ENCODE results near the gene ABHD11. TPM values are rescaled to one million over a fixed set of nuclear protein-coding genes. Genes with fewer than 3 reads are reported as not detected.
"Not testable (repeated sequence)": the region's sequence is repeated elsewhere in the genome, so short reads cannot be mapped to it uniquely, and the experiment has no call there.

ABHD11 gene
- 1 to 10 TPM; 5.6 to 8.5 (median 6.6) TPM for total RNA-seq

DNA sequence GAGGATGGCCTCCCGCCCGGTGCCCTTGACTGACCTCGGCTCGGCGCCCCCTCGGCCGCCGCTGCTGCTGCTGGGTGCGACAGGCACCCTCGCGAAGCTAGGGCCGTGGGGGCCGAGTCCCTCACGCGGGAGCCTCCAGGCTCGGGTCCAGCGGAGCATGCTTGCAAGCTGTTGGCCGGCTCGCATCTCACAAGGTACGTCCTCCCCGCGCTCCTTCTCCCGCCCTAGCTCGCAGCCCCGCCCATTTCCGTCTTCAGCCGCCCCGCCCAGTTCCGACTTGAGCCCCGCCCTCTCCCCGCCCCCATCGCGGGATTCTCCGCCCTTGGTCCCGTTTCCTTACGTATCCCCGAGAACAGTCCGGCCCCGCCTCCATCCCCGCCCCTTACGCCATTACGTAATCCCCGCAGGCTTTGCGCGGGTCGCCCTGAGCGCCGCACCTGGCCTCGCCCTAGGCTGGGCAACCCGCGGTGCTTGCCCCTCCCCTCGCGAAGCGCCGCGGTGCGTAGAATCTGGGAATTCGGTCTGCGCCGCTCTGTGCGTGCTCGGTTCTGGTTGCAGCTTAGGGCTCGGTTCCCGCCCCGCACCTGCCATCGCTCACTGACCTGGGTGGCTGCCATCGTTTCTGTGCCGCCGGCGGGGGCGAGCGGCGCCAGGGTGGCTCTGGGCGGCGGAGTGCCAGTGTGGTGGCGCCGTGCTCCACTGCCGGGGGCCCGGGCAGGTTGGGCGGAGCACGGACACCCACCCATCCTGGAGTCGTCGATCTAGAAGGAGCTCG lies at the start of gene ABHD11:
Gene ABHD11 (minus strand): TSS at position 191 of the 775 bp plus-strand sequence. CDS start 32 bp downstream, at position 159.
- WGBS, 2 donors (ENCODE audit: low coverage in 1 of 2), result 0% methylated on average over 6 of the region's 84 CpGs; no CpG with 5 or more reads in 1 of the 2 donors
- Histone ChIP-seq H3K27ac (peak within 1 kb of the TSS; percentile 47 to 92 (median 88)), H3K9me3 (no peaks in the 10 kb centered on the region), H3K27me3 (no peaks in the 10 kb centered on the region), H3K36me3 (peaks cover 0 to 25% of the 10 kb centered on the region in 2 donors), H3K4me3 (peak within 1 kb of the TSS; percentile 49 to 65), H3K4me1 (peaks cover 0 to 49% (median 12%) of the 10 kb centered on the region in 3 donors)
- peak; percentile 90 for ATAC-seq
- peak; percentile 96 for TF ChIP-seq POLR2AphosphoS5 (IDR thresholded peaks at IDR 0.05)
- peak; percentile 80 to 83 for TF ChIP-seq POLR2A (IDR thresholded peaks at IDR 0.05)
- no peak for TF ChIP-seq EP300 (IDR thresholded peaks at IDR 0.05)

- not testable (repeated sequence) for H3K4me3 ChIP-seq, ATAC-seq, H3K27ac ChIP-seq, H3K36me3 ChIP-seq, H3K4me1 ChIP-seq, H3K9me3 ChIP-seq, H3K27me3 ChIP-seq
- WGBS, 2 donors (ENCODE audit: low coverage in 1 of 2), result no CpG with 5 or more reads among the region's 1 CpG
These were observed 49.1 kb upstream of the ABHD11 start for GRCh38 chr7:73787786-73788048.

DNA sequence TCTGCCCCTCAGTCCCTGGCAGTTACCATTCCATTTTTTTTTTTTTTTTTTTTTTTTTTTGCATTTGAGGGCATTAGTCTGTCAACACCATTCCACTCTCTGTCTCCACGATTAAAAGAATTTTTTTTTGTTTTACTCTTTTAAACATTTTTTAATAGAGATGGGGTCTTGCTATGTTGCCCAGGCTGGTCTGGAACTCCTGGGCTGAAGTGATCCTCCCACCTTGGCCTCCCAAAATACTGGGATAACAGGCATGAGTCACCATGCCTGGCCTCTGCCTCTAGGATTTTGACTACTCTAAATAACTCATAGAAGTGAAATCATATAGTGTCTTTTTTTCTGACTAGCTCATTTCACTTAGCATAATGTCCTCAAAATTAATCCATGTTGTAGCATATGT lies 48.0 kb upstream of the ABHD11 start:
- WGBS, 2 donors (ENCODE audit: low coverage in 1 of 2), result 75 to 83% methylated on average over 1 of the region's 1 CpG
- TF ChIP-seq EP300 (IDR thresholded peaks at IDR 0.05) (no peak), POLR2A (IDR thresholded peaks at IDR 0.05) (no peak), CTCF (IDR thresholded peaks at IDR 0.05) (no peak), POLR2AphosphoS5 (IDR thresholded peaks at IDR 0.05) (no peak)
- H3K27me3 ChIP-seq, result no peaks in the 10 kb centered on the region
- ATAC-seq, result no peak
- H3K4me1 ChIP-seq, result no peaks in the 10 kb centered on the region
- H3K9me3 ChIP-seq, result no peaks in the 10 kb centered on the region
- no peak overlapping the region for H3K4me3 ChIP-seq
- H3K36me3 ChIP-seq, result no peaks in the 10 kb centered on the region
- no peak overlapping the region for H3K27ac ChIP-seq

DNA sequence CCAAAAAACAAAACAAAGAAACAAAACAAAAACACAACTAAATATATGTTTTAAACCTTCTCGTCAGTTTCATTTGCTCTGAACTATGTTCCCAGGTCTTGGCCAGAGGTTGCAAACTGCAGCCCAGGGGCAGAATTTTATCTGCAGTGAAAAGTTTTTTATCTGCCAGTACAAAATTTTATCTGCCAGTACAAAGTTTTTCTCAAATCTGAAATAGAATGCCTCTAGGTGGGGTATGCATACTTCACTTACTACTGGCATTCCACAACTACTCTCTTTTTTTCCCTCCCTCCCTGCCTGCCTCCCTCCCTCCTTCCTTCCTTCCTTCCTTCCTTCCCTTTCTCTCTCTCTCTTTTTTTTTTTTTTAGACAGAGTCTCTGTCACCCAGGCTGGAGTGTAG lies 40.9 kb upstream of the ABHD11 start:
- Histone ChIP-seq H3K4me3 (no peak overlapping the region), H3K9me3 (no peaks in the 10 kb centered on the region), H3K36me3 (no peaks in the 10 kb centered on the region), H3K4me1 (no peaks in the 10 kb centered on the region), H3K27ac (no peak overlapping the region), H3K27me3 (no peaks in the 10 kb centered on the region)
- WGBS, 2 donors (ENCODE audit: low coverage in 1 of 2), result 69% methylated on average over 1 of the region's 1 CpG; no CpG with 5 or more reads in 1 of the 2 donors
- TF ChIP-seq POLR2AphosphoS5 (IDR thresholded peaks at IDR 0.05) (no peak), EP300 (IDR thresholded peaks at IDR 0.05) (no peak), POLR2A (IDR thresholded peaks at IDR 0.05) (no peak), CTCF (IDR thresholded peaks at IDR 0.05) (no peak)
- ATAC-seq, result no peak

- TF ChIP-seq CTCF (IDR thresholded peaks at IDR 0.05) (no peak), POLR2A (IDR thresholded peaks at IDR 0.05) (no peak), POLR2AphosphoS5 (IDR thresholded peaks at IDR 0.05) (no peak), EP300 (IDR thresholded peaks at IDR 0.05) (no peak)
These were observed 40.3 kb upstream of the ABHD11 start for GRCh38 chr7:73778801-73779389.

DNA sequence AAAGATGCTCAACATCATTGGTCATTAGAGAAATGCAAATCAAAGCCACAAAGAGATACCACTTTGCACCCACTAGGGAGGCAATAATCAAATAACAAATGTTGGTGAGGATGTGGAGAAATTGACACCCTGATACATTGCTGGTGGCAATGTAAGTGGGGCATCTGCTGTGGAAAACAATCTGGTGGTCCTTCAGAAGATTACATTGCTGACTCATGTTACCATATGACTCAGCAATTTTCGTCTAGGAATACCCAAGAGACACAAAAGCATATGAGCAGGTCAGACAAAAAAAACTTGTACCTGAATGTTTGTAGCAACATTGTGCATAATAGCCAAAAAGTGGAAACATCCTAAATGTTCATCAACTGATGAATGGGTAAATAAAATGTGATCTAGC lies 36.3 kb upstream of the ABHD11 start:
- TF ChIP-seq EP300 (IDR thresholded peaks at IDR 0.05) (no peak), POLR2AphosphoS5 (IDR thresholded peaks at IDR 0.05) (no peak), POLR2A (IDR thresholded peaks at IDR 0.05) (no peak)
- Histone ChIP-seq H3K27ac (no peak overlapping the region), H3K4me1 (peaks cover 0 to 10% (median 0%) of the 10 kb centered on the region in 3 donors), H3K4me3 (no peak overlapping the region), H3K36me3 (no peaks in the 10 kb centered on the region), H3K9me3 (no peaks in the 10 kb centered on the region), H3K27me3 (peaks cover 31% of the 10 kb centered on the region)
- ATAC-seq, result no peak
- WGBS, 2 donors (ENCODE audit: low coverage in 1 of 2), result 12% methylated on average over 1 of the region's 1 CpG; no CpG with 5 or more reads in 1 of the 2 donors

More at GRCh38 chr7:73778801-73779389, 40.3 kb upstream of the ABHD11 start:
- no peak for ATAC-seq
- Histone ChIP-seq H3K4me1 (no peaks in the 10 kb centered on the region), H3K27me3 (no peaks in the 10 kb centered on the region), H3K9me3 (no peaks in the 10 kb centered on the region), H3K27ac (no peak overlapping the region), H3K36me3 (no peaks in the 10 kb centered on the region), H3K4me3 (no peak overlapping the region)
- WGBS, 2 donors (ENCODE audit: low coverage in 1 of 2), result 87 to 88% methylated on average over 9 to 11 of the region's 11 CpGs

Data from gastroesophageal sphincter (tissue), 4 donors.